Measurements from ENCODE around the gene ATXN1. TPM values are rescaled to one million over a fixed set of nuclear protein-coding genes. Genes with fewer than 3 reads are reported as not detected.

Gene ATXN1
- total and polyA plus RNA-seq, 2 experiments from 2014 or later = 4.8 to 9.1 TPM

GRCh38 chr6:16432075-16433032 is 328.9 kb downstream of the ATXN1 start:
- no peak overlapping the region for H3K27ac Mint-ChIP-seq
- TF ChIP-seq CREB1 (CRISPR knock-in tag; IDR thresholded peaks at IDR 0.05; ENCODE audit: low read depth) = no peak
- H3K4me1 ChIP-seq (ENCODE audit: insufficient read depth) = no peaks in the 10 kb centered on the region
- DNase-seq (ENCODE audit: low spot score) (no peak), ATAC-seq (no peak)
- no peaks in the 10 kb centered on the region for H3K9me3 Mint-ChIP-seq
- no peak overlapping the region for H3K4me2 ChIP-seq
- no peaks in the 10 kb centered on the region for H3K36me3 Mint-ChIP-seq (ENCODE audit: low read depth)
- no peaks in the 10 kb centered on the region for H3F3A ChIP-seq (replicated peaks; ENCODE audit: low read depth)
- no peaks in the 10 kb centered on the region for H4K20me1 ChIP-seq (replicated peaks; ENCODE audit: insufficient read depth)
- no peaks in the 10 kb centered on the region for H3K27me3 Mint-ChIP-seq (ENCODE audit: insufficient read depth, low read depth, poor library complexity)
- H3K4me3 ChIP-seq = no peak overlapping the region
- H3K4me3 Mint-ChIP-seq = no peak overlapping the region
- peaks cover 3% of the 10 kb centered on the region for H3K9me2 ChIP-seq (ENCODE audit: insufficient read depth)
- no peaks in the 10 kb centered on the region for H3K27me3 ChIP-seq (ENCODE audit: insufficient read depth)
- no peaks in the 10 kb centered on the region for H3K79me2 ChIP-seq (replicated peaks; ENCODE audit: insufficient read depth)
- H3K4me1 Mint-ChIP-seq = peaks cover 8% of the 10 kb centered on the region
- H3K27ac ChIP-seq (ENCODE audit: low read depth) = no peak overlapping the region
- H3K36me3 ChIP-seq (ENCODE audit: insufficient read depth) = no peaks in the 10 kb centered on the region
- no peak overlapping the region for H2AFZ ChIP-seq

- Histone ChIP-seq H3K79me2 (replicated peaks; ENCODE audit: insufficient read depth) (no peaks in the 10 kb centered on the region), H3K27ac (ENCODE audit: low read depth) (no peak overlapping the region), H4K20me1 (replicated peaks; ENCODE audit: insufficient read depth) (no peaks in the 10 kb centered on the region), H3F3A (replicated peaks; ENCODE audit: low read depth) (no peaks in the 10 kb centered on the region), H2AFZ (no peak overlapping the region), H3K27me3 (ENCODE audit: insufficient read depth) (no peaks in the 10 kb centered on the region), H3K4me3 (no peak overlapping the region), H3K4me1 (ENCODE audit: insufficient read depth) (no peaks in the 10 kb centered on the region), H3K4me2 (no peak overlapping the region), H3K9me2 (ENCODE audit: insufficient read depth) (no peaks in the 10 kb centered on the region; the same call in 1 of the 2 replicates), H3K36me3 (ENCODE audit: insufficient read depth) (no peaks in the 10 kb centered on the region)
- no peak overlapping the region for H3K4me3 Mint-ChIP-seq
- DNase-seq (ENCODE audit: low spot score) = no peak
- H3K4me1 Mint-ChIP-seq = peaks cover 8% of the 10 kb centered on the region
- H3K27me3 Mint-ChIP-seq (ENCODE audit: insufficient read depth, low read depth, poor library complexity) = peaks cover 5% of the 10 kb centered on the region
- H3K9me3 Mint-ChIP-seq = no peaks in the 10 kb centered on the region
- ATAC-seq = no peak
- H3K27ac Mint-ChIP-seq = no peak overlapping the region
- no peaks in the 10 kb centered on the region for H3K36me3 Mint-ChIP-seq (ENCODE audit: low read depth)
- TF ChIP-seq POLR2AphosphoS5 (IDR thresholded peaks at IDR 0.05; ENCODE audit: low read depth) (no peak), CREB1 (CRISPR knock-in tag; IDR thresholded peaks at IDR 0.05; ENCODE audit: low read depth) (no peak), ZNF331 (CRISPR knock-in tag; IDR thresholded peaks at IDR 0.05; ENCODE audit: low read depth) (no peak), NANOG (IDR thresholded peaks at IDR 0.05; ENCODE audit: borderline replicate concordance) (no peak), EZH2 (IDR thresholded peaks at IDR 0.05; ENCODE audit: low read depth, unreplicated experiment) (no peak), CTCF (conservative IDR thresholded peaks at IDR 0.05; ENCODE audit: low read depth in 2 of 2) (no peak), JUNB (IDR thresholded peaks at IDR 0.05; ENCODE audit: unreplicated experiment) (no peak), ETS1 (IDR thresholded peaks at IDR 0.05) (no peak), STAT1 (IDR thresholded peaks at IDR 0.05; ENCODE audit: unreplicated experiment) (no peak), REST (IDR thresholded peaks at IDR 0.05; ENCODE audit: unreplicated experiment) (no peak), EZH2phosphoT487 (IDR thresholded peaks at IDR 0.05; ENCODE audit: unreplicated experiment) (no peak)
Measured at GRCh38 chr6:16431106-16431505, 330.2 kb downstream of the ATXN1 start.

Data from GM23338 (cell line).